ENCODE data around the gene MGAT4A.

DNA sequence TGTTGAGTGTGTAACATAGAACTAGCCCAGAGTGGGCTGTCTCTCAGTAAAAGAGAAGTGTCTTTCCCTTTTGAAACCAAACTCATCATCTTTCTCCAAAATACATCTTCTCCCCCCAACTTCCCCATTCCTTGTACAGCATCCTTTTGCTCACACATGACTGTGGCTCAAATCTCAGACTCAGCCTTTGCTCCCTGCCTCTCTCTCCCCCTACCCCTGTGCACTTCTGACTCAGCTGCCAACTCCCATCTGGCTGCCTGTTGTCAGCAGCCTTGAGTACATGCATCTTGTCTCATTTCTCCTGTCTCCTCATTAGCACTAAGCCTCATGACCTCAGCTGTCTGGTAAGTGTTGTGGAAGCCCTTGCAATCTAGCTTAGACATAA is 18.1 kb upstream of the MGAT4A start:
- TF ChIP-seq RAD21 (conservative IDR thresholded peaks at IDR 0.05 in 1 of 2, IDR thresholded peaks at IDR 0.05 in 1 of 2) (no peak), POLR2A (IDR thresholded peaks at IDR 0.05; ENCODE audit: low read length) (no peak), ZFP36 (IDR thresholded peaks at IDR 0.05; ENCODE audit: borderline replicate concordance, partially characterized antibody) (no peak), HOXA7 (CRISPR knock-in tag; IDR thresholded peaks at IDR 0.05) (no peak), RFX5 (IDR thresholded peaks at IDR 0.05) (no peak)
- TF ChIP-seq, protein P1, sequence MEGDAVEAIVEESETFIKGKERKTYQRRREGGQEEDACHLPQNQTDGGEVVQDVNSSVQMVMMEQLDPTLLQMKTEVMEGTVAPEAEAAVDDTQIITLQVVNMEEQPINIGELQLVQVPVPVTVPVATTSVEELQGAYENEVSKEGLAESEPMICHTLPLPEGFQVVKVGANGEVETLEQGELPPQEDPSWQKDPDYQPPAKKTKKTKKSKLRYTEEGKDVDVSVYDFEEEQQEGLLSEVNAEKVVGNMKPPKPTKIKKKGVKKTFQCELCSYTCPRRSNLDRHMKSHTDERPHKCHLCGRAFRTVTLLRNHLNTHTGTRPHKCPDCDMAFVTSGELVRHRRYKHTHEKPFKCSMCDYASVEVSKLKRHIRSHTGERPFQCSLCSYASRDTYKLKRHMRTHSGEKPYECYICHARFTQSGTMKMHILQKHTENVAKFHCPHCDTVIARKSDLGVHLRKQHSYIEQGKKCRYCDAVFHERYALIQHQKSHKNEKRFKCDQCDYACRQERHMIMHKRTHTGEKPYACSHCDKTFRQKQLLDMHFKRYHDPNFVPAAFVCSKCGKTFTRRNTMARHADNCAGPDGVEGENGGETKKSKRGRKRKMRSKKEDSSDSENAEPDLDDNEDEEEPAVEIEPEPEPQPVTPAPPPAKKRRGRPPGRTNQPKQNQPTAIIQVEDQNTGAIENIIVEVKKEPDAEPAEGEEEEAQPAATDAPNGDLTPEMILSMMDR (IDR thresholded peaks at IDR 0.05): no peak
- TF ChIP-seq, protein P2, sequence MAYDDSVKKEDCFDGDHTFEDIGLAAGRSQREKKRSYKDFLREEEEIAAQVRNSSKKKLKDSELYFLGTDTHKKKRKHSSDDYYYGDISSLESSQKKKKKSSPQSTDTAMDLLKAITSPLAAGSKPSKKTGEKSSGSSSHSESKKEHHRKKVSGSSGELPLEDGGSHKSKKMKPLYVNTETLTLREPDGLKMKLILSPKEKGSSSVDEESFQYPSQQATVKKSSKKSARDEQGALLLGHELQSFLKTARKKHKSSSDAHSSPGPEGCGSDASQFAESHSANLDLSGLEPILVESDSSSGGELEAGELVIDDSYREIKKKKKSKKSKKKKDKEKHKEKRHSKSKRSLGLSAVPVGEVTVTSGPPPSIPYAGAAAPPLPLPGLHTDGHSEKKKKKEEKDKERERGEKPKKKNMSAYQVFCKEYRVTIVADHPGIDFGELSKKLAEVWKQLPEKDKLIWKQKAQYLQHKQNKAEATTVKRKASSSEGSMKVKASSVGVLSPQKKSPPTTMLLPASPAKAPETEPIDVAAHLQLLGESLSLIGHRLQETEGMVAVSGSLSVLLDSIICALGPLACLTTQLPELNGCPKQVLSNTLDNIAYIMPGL (CRISPR knock-in tag; IDR thresholded peaks at IDR 0.05; ENCODE audit: borderline replicate concordance): no peak
- TF ChIP-seq, protein P3, sequence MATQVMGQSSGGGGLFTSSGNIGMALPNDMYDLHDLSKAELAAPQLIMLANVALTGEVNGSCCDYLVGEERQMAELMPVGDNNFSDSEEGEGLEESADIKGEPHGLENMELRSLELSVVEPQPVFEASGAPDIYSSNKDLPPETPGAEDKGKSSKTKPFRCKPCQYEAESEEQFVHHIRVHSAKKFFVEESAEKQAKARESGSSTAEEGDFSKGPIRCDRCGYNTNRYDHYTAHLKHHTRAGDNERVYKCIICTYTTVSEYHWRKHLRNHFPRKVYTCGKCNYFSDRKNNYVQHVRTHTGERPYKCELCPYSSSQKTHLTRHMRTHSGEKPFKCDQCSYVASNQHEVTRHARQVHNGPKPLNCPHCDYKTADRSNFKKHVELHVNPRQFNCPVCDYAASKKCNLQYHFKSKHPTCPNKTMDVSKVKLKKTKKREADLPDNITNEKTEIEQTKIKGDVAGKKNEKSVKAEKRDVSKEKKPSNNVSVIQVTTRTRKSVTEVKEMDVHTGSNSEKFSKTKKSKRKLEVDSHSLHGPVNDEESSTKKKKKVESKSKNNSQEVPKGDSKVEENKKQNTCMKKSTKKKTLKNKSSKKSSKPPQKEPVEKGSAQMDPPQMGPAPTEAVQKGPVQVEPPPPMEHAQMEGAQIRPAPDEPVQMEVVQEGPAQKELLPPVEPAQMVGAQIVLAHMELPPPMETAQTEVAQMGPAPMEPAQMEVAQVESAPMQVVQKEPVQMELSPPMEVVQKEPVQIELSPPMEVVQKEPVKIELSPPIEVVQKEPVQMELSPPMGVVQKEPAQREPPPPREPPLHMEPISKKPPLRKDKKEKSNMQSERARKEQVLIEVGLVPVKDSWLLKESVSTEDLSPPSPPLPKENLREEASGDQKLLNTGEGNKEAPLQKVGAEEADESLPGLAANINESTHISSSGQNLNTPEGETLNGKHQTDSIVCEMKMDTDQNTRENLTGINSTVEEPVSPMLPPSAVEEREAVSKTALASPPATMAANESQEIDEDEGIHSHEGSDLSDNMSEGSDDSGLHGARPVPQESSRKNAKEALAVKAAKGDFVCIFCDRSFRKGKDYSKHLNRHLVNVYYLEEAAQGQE (IDR thresholded peaks at IDR 0.05): no peak

Data from A549 (cell line).